ENCODE data around the gene CELF6.
A peak's percentile ranks its signal among the peaks of the same experiment; 100 is the strongest.

CELF6 gene

DNA sequence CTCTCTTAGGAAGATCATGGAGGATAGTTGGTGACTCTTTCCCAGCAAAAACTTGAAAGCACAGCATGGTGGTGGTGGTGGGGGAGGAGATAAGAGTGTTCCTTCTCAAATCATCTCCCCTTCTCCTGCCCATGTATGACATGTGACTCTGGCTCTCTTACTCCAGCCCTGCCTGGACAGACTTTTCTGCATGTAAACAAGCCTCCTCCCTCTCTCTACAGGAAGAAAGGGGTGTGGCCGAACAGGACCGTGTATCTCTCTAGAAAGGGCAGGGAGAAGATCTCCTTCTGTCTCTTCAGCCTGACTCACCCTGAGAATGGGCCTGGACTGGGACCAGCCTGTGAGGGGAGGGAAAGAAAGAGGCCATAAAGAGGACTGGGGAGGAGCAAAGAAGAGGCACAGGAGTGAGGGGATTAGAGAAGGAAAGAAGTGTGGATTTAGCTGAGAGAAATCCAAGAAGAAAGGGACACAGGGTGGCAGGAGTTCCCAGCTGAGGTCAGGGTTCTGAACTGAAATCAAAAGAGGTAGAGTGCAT, 1.5 kb downstream of the CELF6 start:
- TF ChIP-seq CTCF (IDR thresholded peaks at IDR 0.05): no peak

DNA sequence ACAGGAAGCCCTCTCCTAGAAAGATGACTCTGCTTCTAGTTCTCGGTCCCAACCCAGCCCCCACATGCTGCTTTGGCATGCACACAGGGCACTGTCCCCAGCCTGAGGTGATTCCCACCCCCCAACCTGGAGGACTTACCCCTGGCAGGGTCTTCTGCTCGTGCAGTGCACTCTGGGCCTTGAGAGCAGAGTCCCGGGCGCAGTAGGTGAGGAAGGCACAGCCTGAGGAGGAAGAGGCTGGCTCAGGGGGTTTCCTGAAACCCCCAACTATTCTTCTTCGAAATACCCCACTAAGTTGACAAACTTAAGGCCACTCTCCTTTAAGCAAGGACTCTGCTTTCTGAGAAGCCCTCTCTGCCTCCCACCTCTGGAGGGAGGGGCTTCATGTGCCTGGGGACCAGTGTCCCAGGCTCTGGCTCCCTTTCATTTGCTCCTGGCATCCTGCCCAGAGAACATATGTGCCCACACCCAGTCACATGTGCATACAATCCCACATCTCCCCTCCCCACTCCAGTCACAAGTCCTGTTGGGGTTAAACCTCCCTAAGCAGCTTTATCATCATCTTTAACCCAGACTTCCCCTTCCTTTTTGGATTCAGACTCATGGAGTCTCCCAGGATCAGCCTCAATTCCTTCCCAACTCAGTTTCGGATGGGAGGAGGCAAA, 4.1 kb downstream of the CELF6 start:
- TF ChIP-seq CTCF (IDR thresholded peaks at IDR 0.05): no peak

DNA sequence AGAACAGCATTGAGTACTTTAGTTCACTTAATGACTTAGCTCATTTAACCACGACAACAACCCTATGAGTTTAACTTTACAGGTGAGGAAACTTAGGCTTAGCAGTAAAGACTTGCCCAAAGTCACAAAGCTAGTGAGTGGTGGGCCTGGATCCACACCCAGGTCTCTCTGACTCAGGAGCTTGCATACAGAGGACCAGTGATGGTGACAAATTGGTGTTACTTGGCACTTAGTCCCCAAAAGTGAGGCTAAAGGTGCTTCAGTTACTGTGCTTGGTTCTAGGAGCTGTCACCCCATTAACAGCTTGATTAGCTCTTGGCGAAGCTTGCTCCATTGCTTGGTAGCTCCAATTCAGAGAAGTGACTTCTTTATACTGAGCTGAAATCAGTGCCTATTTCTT, 6.1 kb downstream of the CELF6 start:
- no peak for TF ChIP-seq CTCF (IDR thresholded peaks at IDR 0.05)

- no peak for TF ChIP-seq CTCF (IDR thresholded peaks at IDR 0.05)
Observed at GRCh38 chr15:72313448-72313840, 6.5 kb downstream of the CELF6 start.

DNA sequence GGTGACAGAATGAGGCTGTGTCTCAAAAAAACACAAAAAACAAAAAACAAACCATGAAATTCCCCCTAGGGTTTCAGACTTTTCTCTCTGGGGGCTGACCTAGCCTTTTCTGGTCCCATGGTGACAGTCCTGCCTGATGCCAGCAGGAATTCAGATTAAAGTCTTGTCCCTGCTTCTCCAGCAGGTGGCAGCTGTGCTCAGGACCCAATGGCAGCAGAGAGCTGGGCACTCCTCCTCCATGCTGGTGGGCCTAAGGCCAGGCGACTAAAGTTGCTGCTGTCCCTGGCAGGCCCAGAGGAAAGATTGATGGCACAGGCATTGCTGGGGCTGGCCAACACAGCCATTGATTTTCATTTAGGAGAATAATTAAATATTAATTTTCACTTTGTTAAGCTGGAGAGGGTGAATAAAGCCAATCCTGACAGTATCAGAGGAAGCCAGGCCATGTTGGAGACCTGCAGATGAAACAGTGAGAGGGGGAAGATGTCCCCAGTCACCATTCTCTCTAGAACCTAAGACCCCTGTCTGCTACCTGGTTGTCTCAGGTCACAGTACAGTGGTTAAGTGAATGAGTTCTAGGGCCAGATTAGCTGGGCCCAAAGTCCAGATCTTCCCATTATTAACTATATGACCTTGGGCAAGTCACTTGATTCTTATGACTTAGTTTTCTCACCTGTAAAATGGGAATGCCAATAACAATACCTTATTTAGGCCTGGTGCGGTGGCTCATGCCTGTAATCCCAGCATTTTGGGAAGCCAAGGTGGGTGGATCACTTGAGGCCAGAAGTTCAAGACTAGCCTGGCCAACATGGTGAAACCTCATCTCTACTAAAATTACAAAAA, 7.1 kb downstream of the CELF6 start:
- TF ChIP-seq CTCF (IDR thresholded peaks at IDR 0.05): peak; percentile 89

GRCh38 chr15:72307026-72307425, 12.9 kb downstream of the CELF6 start:
- no peak for TF ChIP-seq CTCF (IDR thresholded peaks at IDR 0.05)

DNA sequence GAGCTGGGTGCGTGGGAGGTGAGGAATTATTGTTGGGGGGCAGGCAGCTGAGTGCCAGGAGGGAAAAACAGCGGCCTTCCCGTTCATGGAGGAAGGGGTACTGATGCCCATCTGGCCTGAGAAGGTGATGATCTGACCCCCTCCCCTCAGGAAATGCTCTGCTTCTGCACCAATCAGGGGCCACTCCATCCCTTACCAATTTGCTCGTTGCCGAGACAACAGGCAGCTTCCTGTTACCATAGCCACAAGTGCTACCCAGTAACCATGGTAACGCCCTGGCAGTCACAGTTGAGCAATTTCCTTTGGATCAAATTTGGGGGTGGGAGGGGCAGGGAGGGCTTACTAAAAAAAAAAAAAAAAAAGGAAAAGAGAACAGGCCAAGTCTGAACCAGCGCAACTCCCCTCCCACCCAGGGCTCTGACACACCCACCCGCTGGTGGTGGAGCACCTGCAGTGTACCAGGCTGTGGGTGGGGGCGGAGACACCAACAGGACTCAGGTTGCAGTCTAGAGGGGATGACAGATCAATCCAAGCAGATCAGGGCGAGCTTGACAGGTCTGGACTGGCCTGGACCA, 13.7 kb downstream of the CELF6 start:
- no peak for TF ChIP-seq CTCF (IDR thresholded peaks at IDR 0.05)

Data from LNCAP (cell line).